ENCODE results near the gene CDC16.
A peak's percentile ranks its signal among the peaks of the same experiment; 100 is the strongest.

The CDC16 gene

GRCh38 chr13:114299604-114300305 is 65.1 kb downstream of the CDC16 start:
- DNase-seq (ENCODE audit: low spot score), result no peak

- no peak for DNase-seq (ENCODE audit: low spot score)
Observed at GRCh38 chr13:114303700-114304327, 69.1 kb downstream of the CDC16 start.

- DNase-seq (ENCODE audit: low spot score), result no peak
Observed at GRCh38 chr13:114304346-114305034, 69.8 kb downstream of the CDC16 start.

- DNase-seq (ENCODE audit: low spot score), result no peak
Observed at GRCh38 chr13:114309086-114309485, 74.4 kb downstream of the CDC16 start.

- DNase-seq (ENCODE audit: low spot score), result no peak
Observed at GRCh38 chr13:114309806-114310410, 75.2 kb downstream of the CDC16 start.

- DNase-seq (ENCODE audit: low spot score), result no peak
Observed at GRCh38 chr13:114310956-114311355, 76.3 kb downstream of the CDC16 start.

GRCh38 chr13:114311387-114311786 is 76.7 kb downstream of the CDC16 start:
- no peak for DNase-seq (ENCODE audit: low spot score)

- DNase-seq (ENCODE audit: low spot score), result no peak
Observed at GRCh38 chr13:114311908-114312307, 77.2 kb downstream of the CDC16 start.

GRCh38 chr13:114313061-114313860 is 78.6 kb downstream of the CDC16 start:
- DNase-seq (ENCODE audit: low spot score), result no peak

- peak; percentile 90 for DNase-seq (ENCODE audit: low spot score)
Observed at GRCh38 chr13:114314074-114314912, 79.6 kb downstream of the CDC16 start, which contains the start of gene CHAMP1. CHAMP1 (plus strand) TSS chr13:114314503; CDS start chr13:114323843, 9,340 bp downstream.

- DNase-seq (ENCODE audit: low spot score), result peak; percentile 8
Observed at GRCh38 chr13:114315074-114315785, 80.5 kb downstream of the CDC16 start.

GRCh38 chr13:114318624-114319023 is 83.9 kb downstream of the CDC16 start:
- DNase-seq (ENCODE audit: low spot score), result no peak

GRCh38 chr13:114319441-114319913 is 84.8 kb downstream of the CDC16 start:
- DNase-seq (ENCODE audit: low spot score), result no peak

- DNase-seq (ENCODE audit: low spot score), result no peak
Observed at GRCh38 chr13:114320065-114320464, 85.4 kb downstream of the CDC16 start.

- no peak for DNase-seq (ENCODE audit: low spot score)
Observed at GRCh38 chr13:114321256-114321655, 86.6 kb downstream of the CDC16 start.
